Spleen (tissue), 11 donors: ENCODE measurements around the gene TMC5. TPM values are rescaled to one million over a fixed set of nuclear protein-coding genes. Genes with fewer than 3 reads are reported as not detected.

Experiments used
- DNase-seq: peaks from one replicate; pipeline ENCODE4 v3.0.0-alpha.2; 2020
- H3K27ac ChIP-seq, 8 donors: fragments of 200-600 bp; sonication (generic) in 7 of 8; 1 replicate in 4 of 8; 2 replicates in 4 of 8; pipeline versions ENCODE4 v1.5.0 to v1.8.0; 2016 to 2021; ENCODE audit warnings: inconsistent platforms in 4 of 8, mild to moderate bottlenecking in 4 of 8, moderate library complexity in 1 of 8
- H3K27me3 ChIP-seq, 7 donors: fragments of 200-600 bp; sonication (generic) in 6 of 7; replicated peaks in 1 of 7; 1 replicate in 4 of 7; 2 replicates in 3 of 7; pipeline versions ENCODE4 v1.5.0 to v1.8.0; 2016 to 2021; ENCODE audit warnings: inconsistent platforms in 3 of 7, mild to moderate bottlenecking in 1 of 7
- H3K36me3 ChIP-seq, 6 donors: fragments of 200-600 bp; sonication (generic) in 5 of 6; 1 replicate in 4 of 6; 2 replicates in 2 of 6; pipeline versions ENCODE4 v1.5.0 to v1.8.0; 2016 to 2021; ENCODE audit warnings: inconsistent platforms in 2 of 6
- H3K4me1 ChIP-seq, 6 donors: fragments of 200-600 bp; sonication (generic) in 5 of 6; 1 replicate in 3 of 6; 2 replicates in 3 of 6; pipeline versions ENCODE4 v1.5.0 to v1.8.0; 2016 to 2021; ENCODE audit warnings: inconsistent platforms in 3 of 6
- H3K4me3 ChIP-seq, 8 donors: fragments of 200-600 bp; sonication (generic) in 7 of 8; 1 replicate in 4 of 8; 2 replicates in 4 of 8; pipeline versions ENCODE4 v1.5.0 to v1.8.0; 2016 to 2021; ENCODE audit warnings: inconsistent platforms in 4 of 8, mild to moderate bottlenecking in 4 of 8, moderate library complexity in 2 of 8
- H3K9me3 ChIP-seq, 8 donors: fragments of 200-600 bp; sonication (generic) in 7 of 8; 1 replicate in 4 of 8; 2 replicates in 4 of 8; pipeline versions ENCODE4 v1.5.0 to v1.8.0; 2016 to 2021; ENCODE audit warnings: inconsistent platforms in 4 of 8
- POLR2A ChIP-seq, 3 donors: fragments of 450-650 bp; IDR thresholded peaks; one replicate each; pipeline ENCODE4 v1.5.1; 2017; ENCODE audit warnings: antibody characterized with exemption in 3 of 3, mild to moderate bottlenecking in 1 of 3
- POLR2AphosphoS5 ChIP-seq, 3 donors: sonication (generic); formaldehyde crosslinking; IDR thresholded peaks; one replicate each; pipeline ENCODE4 v1.5.1; 2017; ENCODE audit warnings: antibody characterized with exemption in 3 of 3
- WGBS, 5 donors: extraction: QIAGEN DNeasy Blood & Tissue Kit in 3 of 5; methylation state at CpG; one replicate each; pipeline versions ENCODE4 v1.1.5 to v1.1.7; 2013 to 2018; 5-methylcytosine and 5-hydroxymethylcytosine counted together
- intact Hi-C: fragments of 100-400 bp; cut with DNase I; formaldehyde crosslinking; loops from one replicate; pipeline ENCODE4 v1.15.0; 2023; ENCODE audit warnings: low total_unique reads
- polyA plus RNA-seq, 3 donors: library from polyadenylated mRNA; stranded (reverse); fragments of 200-250 nt; gene quantifications; one replicate each; pipeline ENCODE4 v1.2.1, GENCODE V29; 2013
- total RNA-seq, 7 donors: library from RNA; depleted of rRNA in 3 of 7; stranded (reverse); fragments of >200 nt in 3 of 7; fragmentation: NEBNext Ultra II Directional in 4 of 7; extraction: Animal tissue kit (Norgen Biotek cat#: 25700) in 4 of 7; gene quantifications; one replicate each; pipeline versions ENCODE4 v1.1.0 to v1.2.1, GENCODE V29; 2016 to 2021
- TF ChIP-seq, protein P1 (sequence below), 11 experiments: fragments of 200-600 bp in 7 of 11; fragments of 450-650 bp in 4 of 11; sonication (generic) in 4 of 11; IDR thresholded peaks in 8 of 11; conservative IDR thresholded peaks in 3 of 11; 1 replicate in 7 of 11; 2 replicates in 4 of 11; pipeline versions ENCODE4 v1.4.0 to v1.8.0; 2016 to 2021; ENCODE audit warnings: antibody characterized with exemption in 11 of 11, inconsistent platforms in 4 of 11, mild to moderate bottlenecking in 1 of 11
- donor health status: healthy with polysubstance abuse.
- donor health status: DM: no; HTN: no; CAD: no; lungs with moderate emphysema.
- donor health status: DM: no; HTN: no; CAD: no.
- donor health status: Bipolar disorder and iron deficiency.
- donor health status: healthy.
- donor health status: DM: no; HTN: no; CAD: no.
- donor health status: DM: yes; HTN: yes; CAD: no.

The TMC5 gene
- total and polyA plus RNA-seq, 10 donors, result 0.05 to 0.30 (median 0.16) TPM; not detected in 4

GRCh38 chr16:19437280-19437679 lies 19.6 kb downstream of the TMC5 start:
- 38 to 53% (median 43%) methylated on average over 4 of the region's 4 CpGs for WGBS, 5 donors
- DNase-seq, result no peak
- Histone ChIP-seq H3K27ac (no peak overlapping the region), H3K36me3 (no peaks in the 10 kb centered on the region), H3K4me1 (peaks cover 0 to 3% (median 0%) of the 10 kb centered on the region in 6 donors), H3K9me3 (no peaks in the 10 kb centered on the region), H3K27me3 (peaks cover 0 to 4% (median 0%) of the 10 kb centered on the region in 7 donors), H3K4me3 (no peak overlapping the region)
- intact Hi-C loops, result no loop called here
- no peak for TF ChIP-seq POLR2AphosphoS5 (IDR thresholded peaks at IDR 0.05)

DNA sequence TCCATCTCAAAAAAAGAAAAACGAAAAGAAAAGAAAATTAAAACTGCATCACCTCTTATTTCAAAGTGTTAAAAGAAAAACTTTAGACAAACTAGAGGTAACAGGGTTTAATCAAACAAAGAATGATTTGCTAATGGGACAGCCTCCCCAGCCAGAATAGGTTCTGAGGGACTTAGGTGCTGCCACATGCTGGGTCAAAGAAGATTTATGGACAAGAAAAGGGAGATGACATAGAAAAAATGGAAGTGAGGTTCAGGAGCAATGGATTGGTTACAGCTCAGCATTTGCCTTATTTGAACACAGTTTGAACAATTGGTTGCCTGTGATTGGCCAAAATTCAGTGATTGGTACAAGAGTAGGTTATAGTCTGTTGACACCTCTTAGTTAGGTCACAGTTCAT lies 21.1 kb downstream of the TMC5 start:
- no peaks in the 10 kb centered on the region for H3K36me3 ChIP-seq
- H3K27me3 ChIP-seq, result peaks cover 0 to 4% (median 0%) of the 10 kb centered on the region in 7 donors
- DNase-seq, result no peak
- H3K9me3 ChIP-seq, result no peaks in the 10 kb centered on the region
- 55 to 84% (median 63%) methylated on average over 1 of the region's 1 CpG for WGBS, 5 donors
- H3K4me1 ChIP-seq, result peaks cover 0 to 3% (median 0%) of the 10 kb centered on the region in 6 donors
- TF ChIP-seq, protein P1, sequence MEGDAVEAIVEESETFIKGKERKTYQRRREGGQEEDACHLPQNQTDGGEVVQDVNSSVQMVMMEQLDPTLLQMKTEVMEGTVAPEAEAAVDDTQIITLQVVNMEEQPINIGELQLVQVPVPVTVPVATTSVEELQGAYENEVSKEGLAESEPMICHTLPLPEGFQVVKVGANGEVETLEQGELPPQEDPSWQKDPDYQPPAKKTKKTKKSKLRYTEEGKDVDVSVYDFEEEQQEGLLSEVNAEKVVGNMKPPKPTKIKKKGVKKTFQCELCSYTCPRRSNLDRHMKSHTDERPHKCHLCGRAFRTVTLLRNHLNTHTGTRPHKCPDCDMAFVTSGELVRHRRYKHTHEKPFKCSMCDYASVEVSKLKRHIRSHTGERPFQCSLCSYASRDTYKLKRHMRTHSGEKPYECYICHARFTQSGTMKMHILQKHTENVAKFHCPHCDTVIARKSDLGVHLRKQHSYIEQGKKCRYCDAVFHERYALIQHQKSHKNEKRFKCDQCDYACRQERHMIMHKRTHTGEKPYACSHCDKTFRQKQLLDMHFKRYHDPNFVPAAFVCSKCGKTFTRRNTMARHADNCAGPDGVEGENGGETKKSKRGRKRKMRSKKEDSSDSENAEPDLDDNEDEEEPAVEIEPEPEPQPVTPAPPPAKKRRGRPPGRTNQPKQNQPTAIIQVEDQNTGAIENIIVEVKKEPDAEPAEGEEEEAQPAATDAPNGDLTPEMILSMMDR (IDR thresholded peaks at IDR 0.05 in 8 of 11, conservative IDR thresholded peaks at IDR 0.05 in 3 of 11), result no peak
- no peak for TF ChIP-seq POLR2A (IDR thresholded peaks at IDR 0.05)
- TF ChIP-seq POLR2AphosphoS5 (IDR thresholded peaks at IDR 0.05), result no peak
- intact Hi-C loops, result no loop called here
- H3K27ac ChIP-seq, result no peak overlapping the region
- H3K4me3 ChIP-seq, result no peak overlapping the region

- peaks cover 0 to 4% (median 0%) of the 10 kb centered on the region in 7 donors for H3K27me3 ChIP-seq
- H3K4me3 ChIP-seq, result no peak overlapping the region
- H3K4me1 ChIP-seq, result peaks cover 0 to 3% (median 0%) of the 10 kb centered on the region in 6 donors
- intact Hi-C loops, result no loop called here
- H3K27ac ChIP-seq, result no peak overlapping the region
- WGBS, 5 donors, result 76 to 94% (median 90%) methylated on average over 4 of the region's 4 CpGs
- no peaks in the 10 kb centered on the region for H3K36me3 ChIP-seq
- TF ChIP-seq, protein P1 (IDR thresholded peaks at IDR 0.05 in 8 of 11, conservative IDR thresholded peaks at IDR 0.05 in 3 of 11), result no peak
- TF ChIP-seq POLR2A (IDR thresholded peaks at IDR 0.05), result no peak
- TF ChIP-seq POLR2AphosphoS5 (IDR thresholded peaks at IDR 0.05), result no peak
- no peak for DNase-seq
- H3K9me3 ChIP-seq, result no peaks in the 10 kb centered on the region
Observed at GRCh38 chr16:19439483-19439882, 21.8 kb downstream of the TMC5 start.

- WGBS, 5 donors, result 70 to 84% (median 76%) methylated on average over 1 of the region's 1 CpG
- no peaks in the 10 kb centered on the region for H3K27me3 ChIP-seq
- intact Hi-C loops, result no loop called here
- no peaks in the 10 kb centered on the region for H3K36me3 ChIP-seq
- H3K27ac ChIP-seq, result no peak overlapping the region
- H3K9me3 ChIP-seq, result peaks cover 0 to 7% (median 0%) of the 10 kb centered on the region in 8 donors
- no peaks in the 10 kb centered on the region for H3K4me1 ChIP-seq
- no peak for TF ChIP-seq POLR2AphosphoS5 (IDR thresholded peaks at IDR 0.05)
- TF ChIP-seq, protein P1 (IDR thresholded peaks at IDR 0.05 in 8 of 11, conservative IDR thresholded peaks at IDR 0.05 in 3 of 11), result no peak
- TF ChIP-seq POLR2A (IDR thresholded peaks at IDR 0.05), result no peak
- H3K4me3 ChIP-seq, result no peak overlapping the region
- no peak for DNase-seq
Observed at GRCh38 chr16:19443659-19444058, 26.0 kb downstream of the TMC5 start.
